IMR-90 (cell line): ENCODE measurements around the gene CDKN2A. TPM values are rescaled to one million over a fixed set of nuclear protein-coding genes. Genes with fewer than 3 reads are reported as not detected.

Experiments used
- ATAC-seq: fragments of 200-7000 bp; cut with Tn5 transposase; 2 replicates; pipeline ENCODE4 v1.9.1; 2020; ENCODE audit warnings: low read depth, mild to moderate bottlenecking, moderate library complexity
- BruUV-seq: library from RNA; stranded (reverse); fragments of 400-500 nt; replicated peaks from 2 replicates; lab custom pipeline; 2021; lab: Mats Ljungman, UMichigan
- CTCF ChIA-PET: fragments of 300-600 bp; formaldehyde crosslinking; extraction: SDS; loops from one replicate; lab custom pipeline; 2021; ENCODE audit warnings: antibody characterized with exemption; lab: Yijun Ruan, JAX
- POLR2A ChIA-PET: fragments of 300-600 bp; sonication (Branson Sonifier 250); formaldehyde crosslinking; loops from one replicate; lab custom pipeline; 2022; ENCODE audit warnings: antibody characterized with exemption; ENCODE audit not compliant: unreplicated experiment; lab: Charles Lee
- DNase-seq: peaks from one replicate; pipeline ENCODE4 v3.0.0; 2013
- H2AFZ ChIP-seq: replicated peaks from 2 replicates; pipeline ENCODE3; 2013; ENCODE audit warnings: low read length, mild to moderate bottlenecking; ENCODE audit not compliant: poor library complexity
- H2AK5ac ChIP-seq: 2 replicates; pipeline ENCODE4 v1.6.1; 2013; ENCODE audit warnings: low read depth, low read length, inconsistent platforms
- H2AK9ac ChIP-seq: replicated peaks from 2 replicates; pipeline ENCODE3; 2013; ENCODE audit warnings: mild to moderate bottlenecking, low read depth, low read length, moderate library complexity; ENCODE audit not compliant: poor library complexity
- H2BK120ac ChIP-seq: 2 replicates; pipeline ENCODE4 v1.6.1; 2013; ENCODE audit warnings: low read depth, low read length, inconsistent platforms
- H2BK15ac ChIP-seq: 3 replicates; pipeline ENCODE4 v1.6.1; 2013; ENCODE audit warnings: low read depth, low read length, inconsistent platforms
- H2BK20ac ChIP-seq: 2 replicates; pipeline ENCODE4 v1.6.1; 2013; ENCODE audit warnings: low read depth, mild to moderate bottlenecking, inconsistent platforms, low read length, moderate library complexity
- H2BK5ac ChIP-seq: 2 replicates; pipeline ENCODE4 v1.6.1; 2013; ENCODE audit warnings: mild to moderate bottlenecking, low read depth, low read length, inconsistent platforms; ENCODE audit not compliant: poor library complexity, severe bottlenecking
- H3K14ac ChIP-seq: replicated peaks from 2 replicates; pipeline ENCODE4 v1.6.1; 2013; ENCODE audit warnings: low read depth, low read length, inconsistent platforms
- H3K18ac ChIP-seq: 2 replicates; pipeline ENCODE4 v1.6.1; 2013; ENCODE audit warnings: low read depth, low read length, control low read depth
- H3K23ac ChIP-seq: 2 replicates; pipeline ENCODE4 v1.6.1; 2013; ENCODE audit warnings: low read depth, low read length, inconsistent platforms
- H3K27ac ChIP-seq: 2 replicates; pipeline ENCODE4 v1.5.1; 2013; ENCODE audit warnings: mild to moderate bottlenecking, control low read depth, low read length; ENCODE audit not compliant: insufficient read depth
- H3K27me3 ChIP-seq: 2 replicates; pipeline ENCODE4 v1.6.1; 2013; ENCODE audit warnings: low read length; ENCODE audit not compliant: control insufficient read depth, insufficient read depth
- H3K36me3 ChIP-seq: 2 replicates; pipeline ENCODE4 v1.6.1; 2013; ENCODE audit warnings: low read length, mixed read lengths; ENCODE audit not compliant: control insufficient read depth, insufficient read depth
- H3K4ac ChIP-seq: 2 replicates; pipeline ENCODE4 v1.6.1; 2013; ENCODE audit warnings: low read depth, low read length, inconsistent platforms
- H3K4me1 ChIP-seq: 2 replicates; pipeline ENCODE4 v1.6.1; 2013; ENCODE audit warnings: low read length, mixed read lengths; ENCODE audit not compliant: control insufficient read depth, insufficient read depth
- H3K4me2 ChIP-seq: 2 replicates; pipeline ENCODE4 v1.6.1; 2013; ENCODE audit warnings: low read depth, mild to moderate bottlenecking, control low read depth, low read length, moderate library complexity
- H3K4me3 ChIP-seq: 2 replicates; pipeline ENCODE4 v1.5.1; 2013; ENCODE audit warnings: low read depth, mild to moderate bottlenecking, control low read depth, low read length, moderate library complexity; ENCODE audit not compliant: insufficient read depth
- H3K56ac ChIP-seq: 2 replicates; pipeline ENCODE4 v1.6.1; 2013; ENCODE audit warnings: low read length, inconsistent platforms; ENCODE audit not compliant: insufficient read depth; ENCODE audit errors: extremely low read depth
- H3K79me1 ChIP-seq, 2 experiments: 2 replicates each; pipeline ENCODE4 v1.6.1; 2013; ENCODE audit warnings: low read length in 2 of 2, inconsistent platforms in 1 of 2, low read depth in 1 of 2
- H3K9ac ChIP-seq: 2 replicates; pipeline ENCODE4 v1.6.1; 2013; ENCODE audit warnings: low read depth, low read length, control low read depth
- H3K9me1 ChIP-seq: 2 replicates; pipeline ENCODE4 v1.6.1; 2013; ENCODE audit warnings: low read length, inconsistent platforms; ENCODE audit not compliant: insufficient read depth
- H3K9me3 ChIP-seq: 2 replicates; pipeline ENCODE4 v1.6.1; 2013; ENCODE audit warnings: low read length; ENCODE audit not compliant: control insufficient read depth, insufficient read depth
- H4K20me1 ChIP-seq: 2 replicates; pipeline ENCODE4 v1.6.1; 2013; ENCODE audit warnings: low read length, inconsistent platforms; ENCODE audit not compliant: insufficient read depth
- H4K5ac ChIP-seq: 2 replicates; pipeline ENCODE4 v1.6.1; 2013; ENCODE audit warnings: mild to moderate bottlenecking, low read depth, low read length, control low read depth
- H4K8ac ChIP-seq, 2 experiments: 2 replicates each; pipeline ENCODE4 v1.6.1; 2013; ENCODE audit warnings: low read depth in 2 of 2, low read length in 2 of 2, control low read depth in 1 of 2, inconsistent platforms in 1 of 2
- H4K91ac ChIP-seq: 2 replicates; pipeline ENCODE4 v1.6.1; 2013; ENCODE audit warnings: low read depth, low read length, inconsistent platforms; ENCODE audit not compliant: insufficient read depth
- BHLHE40 ChIP-seq: fragments of 150-350 bp; IDR thresholded peaks from 2 replicates; pipeline ENCODE4 v1.6.1; 2016; ENCODE audit warnings: mild to moderate bottlenecking, low read depth, low read length
- CEBPB ChIP-seq: IDR thresholded peaks from 2 replicates; pipeline ENCODE4 v1.6.1; 2012; ENCODE audit warnings: low read depth, low read length, improper control_type of control experiment
- CHD1 ChIP-seq: IDR thresholded peaks from 2 replicates; pipeline ENCODE4 v1.6.1; 2012; ENCODE audit warnings: low read depth, low read length, improper control_type of control experiment
- FOS ChIP-seq: fragments of 150-350 bp; IDR thresholded peaks from 2 replicates; pipeline ENCODE4 v1.6.1; 2016; ENCODE audit warnings: low read depth, low read length
- MAFK ChIP-seq: IDR thresholded peaks from 2 replicates; pipeline ENCODE4 v1.6.1; 2012; ENCODE audit warnings: low read depth, low read length, improper control_type of control experiment
- MAZ ChIP-seq: IDR thresholded peaks from 2 replicates; pipeline ENCODE4 v1.6.1; 2012; ENCODE audit warnings: low read depth, mild to moderate bottlenecking, low read length, improper control_type of control experiment, moderate library complexity, borderline replicate concordance
- MXI1 ChIP-seq: IDR thresholded peaks from 2 replicates; pipeline ENCODE4 v1.6.1; 2012; ENCODE audit warnings: low read depth, mild to moderate bottlenecking, low read length, moderate library complexity, borderline replicate concordance
- NFE2L2 ChIP-seq: fragments of 150-350 bp; IDR thresholded peaks from 2 replicates; pipeline ENCODE4 v1.6.1; 2016; ENCODE audit warnings: low read depth, mild to moderate bottlenecking, low read length
- POLR2A ChIP-seq: IDR thresholded peaks from 2 replicates; pipeline ENCODE4 v1.6.1; 2012; ENCODE audit warnings: mild to moderate bottlenecking, low read depth, low read length
- RAD21 ChIP-seq: IDR thresholded peaks from 2 replicates; pipeline ENCODE4 v1.6.1; 2012; ENCODE audit warnings: low read length, improper control_type of control experiment
- RCOR1 ChIP-seq: IDR thresholded peaks from 2 replicates; pipeline ENCODE4 v1.6.1; 2012; ENCODE audit warnings: mild to moderate bottlenecking, low read length, improper control_type of control experiment; ENCODE audit not compliant: insufficient replicate concordance
- RFX5 ChIP-seq: IDR thresholded peaks from 2 replicates; pipeline ENCODE4 v1.8.0; 2012; ENCODE audit warnings: low read depth, mild to moderate bottlenecking, low read length, moderate library complexity
- SMC3 ChIP-seq: fragments of 150-350 bp; IDR thresholded peaks from 2 replicates; pipeline ENCODE4 v1.6.1; 2016; ENCODE audit warnings: low read depth, mild to moderate bottlenecking, antibody characterized with exemption, low read length, moderate library complexity
- WGBS, 2 experiments: methylation state at CpG; one replicate each; pipeline versions ENCODE4 v1.1.5 to v1.1.7; 2013; ENCODE audit warnings: missing lambda C conversion rate in 2 of 2; ENCODE audit not compliant: insufficient read length in 1 of 2; ENCODE audit errors: extremely low coverage in 2 of 2; 5-methylcytosine and 5-hydroxymethylcytosine counted together
- dilution Hi-C: fragments of 300-500 bp; cut with HindIII; formaldehyde crosslinking; loops from one replicate; pipeline ENCODE4 v1.14.3; 2018; ENCODE audit warnings: low sequenced_read_pairs; ENCODE audit not compliant: unreplicated experiment
- in situ Hi-C: fragments of 300-500 bp; cut with MboI; formaldehyde crosslinking; loops from 3 replicates; pipeline ENCODE4 v1.14.3; 2019; ENCODE audit warnings: low sequenced_read_pairs, inconsistent platforms, mixed read lengths
- intact Hi-C: fragments of 100-400 bp; cut with micrococcal nuclease; formaldehyde crosslinking; loops from 2 replicates; pipeline ENCODE4 v1.10.0; 2022
- polyA plus RNA-seq, 3 experiments: library from polyadenylated mRNA; depleted of rRNA; stranded (reverse); fragments of >200 nt; gene quantifications; 2 replicates each; pipeline ENCODE4 v1.2.3, GENCODE V29; 2012; ENCODE audit warnings: low replicate concordance in 1 of 3
- total RNA-seq: library from RNA; depleted of rRNA; stranded (reverse); fragments of >200 nt; gene quantifications from 2 replicates; pipeline ENCODE4 v1.2.3, GENCODE V29; 2012
- TF ChIP-seq, protein P1 (sequence below): fragments of 150-350 bp; IDR thresholded peaks from 2 replicates; pipeline ENCODE4 v1.6.1; 2017; ENCODE audit warnings: mild to moderate bottlenecking, antibody characterized with exemption, low read length, low read depth
- TF ChIP-seq, protein P2 (sequence below): fragments of 150-350 bp; IDR thresholded peaks from 2 replicates; pipeline ENCODE4 v1.6.1; 2016; ENCODE audit warnings: low read depth, mild to moderate bottlenecking, low read length, moderate library complexity, borderline replicate concordance

Gene CDKN2A
- total and polyA plus RNA-seq, 2 of the 4 experiments (the other 2 are of a cell fraction): 11.3 to 75.3 TPM

DNA sequence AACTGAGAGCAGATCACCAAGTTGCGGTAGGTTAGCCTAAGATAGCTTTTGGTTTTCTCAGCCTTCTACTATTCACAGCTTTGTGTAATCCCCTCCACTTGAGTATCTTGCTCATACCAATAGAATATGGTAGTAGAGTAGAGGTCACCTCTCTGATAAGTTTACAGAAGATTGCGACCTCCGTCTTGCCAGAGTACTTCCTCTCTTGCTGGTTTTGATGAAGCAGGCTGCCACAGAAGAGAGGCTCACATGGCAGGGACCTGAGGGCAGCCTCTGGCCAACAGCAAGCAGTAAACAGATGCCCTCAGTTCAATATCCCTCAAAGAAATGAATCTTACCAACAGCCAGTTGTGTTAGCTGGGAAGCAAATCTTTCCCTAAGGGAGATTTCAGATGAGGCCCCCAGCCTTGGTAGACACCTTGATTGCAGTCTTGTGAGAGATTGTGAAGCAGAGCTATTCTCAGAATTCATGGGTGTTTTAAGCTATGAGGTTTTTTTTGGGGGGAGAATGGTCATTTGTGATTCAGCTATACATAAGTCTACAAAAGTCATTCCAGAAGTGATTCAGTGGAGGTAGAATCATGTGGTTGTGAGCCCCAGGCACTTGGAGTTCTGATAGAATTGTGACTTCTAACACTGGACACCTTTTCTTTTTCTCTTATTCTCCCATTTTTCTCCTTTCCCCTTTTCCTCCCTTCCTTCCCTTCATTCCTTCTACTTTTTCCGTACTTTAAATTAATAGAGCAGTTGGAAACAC, 37.6 kb upstream of the CDKN2A start:
- BruUV-seq: no TSS peak
- H3K79me1 ChIP-seq: no peaks in the 10 kb centered on the region
- H2AK5ac ChIP-seq: no peak overlapping the region
- ATAC-seq: no peak
- no peak overlapping the region for H2AK9ac ChIP-seq
- POLR2A ChIA-PET: no interaction called here
- H3K9ac ChIP-seq: no peak overlapping the region
- H3K23ac ChIP-seq: no peak overlapping the region
- peaks cover 3% of the 10 kb centered on the region; the same call in 1 of the 2 replicates for H3K4me1 ChIP-seq
- DNase-seq: no peak
- H2BK20ac ChIP-seq: no peak overlapping the region; the same call in 1 of the 2 replicates
- no peak overlapping the region for H4K8ac ChIP-seq
- in situ Hi-C loops (no loop called here), dilution Hi-C loops (no loop called here), intact Hi-C loops (no loop called here)
- H3K14ac ChIP-seq: no peak overlapping the region
- no peaks in the 10 kb centered on the region for H3K27me3 ChIP-seq
- H3K56ac ChIP-seq: no peak overlapping the region
- H2BK5ac ChIP-seq: no peak overlapping the region
- H2BK15ac ChIP-seq: 0 out of 3 replicates have a peak overlapping the region, but pooled peaks have one; percentile 21
- H2BK120ac ChIP-seq: no peak overlapping the region
- H3K9me3 ChIP-seq: no peaks in the 10 kb centered on the region
- CTCF ChIA-PET: no interaction called here
- H3K9me1 ChIP-seq: peaks cover 2% of the 10 kb centered on the region
- H3K4ac ChIP-seq: no peak overlapping the region
- H2AFZ ChIP-seq: no peak overlapping the region
- H3K18ac ChIP-seq: no peak overlapping the region
- no peak overlapping the region for H4K5ac ChIP-seq
- H3K4me2 ChIP-seq: no peak overlapping the region
- WGBS, 2 experiments: 63% methylated on average over 1 of the region's 4 CpGs; no CpG with 5 or more reads in 1 of the 2 experiments
- no peaks in the 10 kb centered on the region for H4K20me1 ChIP-seq
- H4K91ac ChIP-seq: no peak overlapping the region
- H3K36me3 ChIP-seq: peaks cover 1% of the 10 kb centered on the region; the same call in 1 of the 2 replicates
- H3K27ac ChIP-seq: no peak overlapping the region
- H3K4me3 ChIP-seq: no peak overlapping the region
- TF ChIP-seq SMC3 (no peak), BHLHE40 (no peak), MAFK (no peak), MXI1 (no peak), NFE2L2 (no peak), RAD21 (no peak), POLR2A (no peak), RCOR1 (no peak), CEBPB (no peak), FOS (no peak), CHD1 (no peak), MAZ (no peak), RFX5 (no peak)
- TF ChIP-seq, protein P1, sequence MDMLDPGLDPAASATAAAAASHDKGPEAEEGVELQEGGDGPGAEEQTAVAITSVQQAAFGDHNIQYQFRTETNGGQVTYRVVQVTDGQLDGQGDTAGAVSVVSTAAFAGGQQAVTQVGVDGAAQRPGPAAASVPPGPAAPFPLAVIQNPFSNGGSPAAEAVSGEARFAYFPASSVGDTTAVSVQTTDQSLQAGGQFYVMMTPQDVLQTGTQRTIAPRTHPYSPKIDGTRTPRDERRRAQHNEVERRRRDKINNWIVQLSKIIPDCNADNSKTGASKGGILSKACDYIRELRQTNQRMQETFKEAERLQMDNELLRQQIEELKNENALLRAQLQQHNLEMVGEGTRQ: no peak
- TF ChIP-seq, protein P2, sequence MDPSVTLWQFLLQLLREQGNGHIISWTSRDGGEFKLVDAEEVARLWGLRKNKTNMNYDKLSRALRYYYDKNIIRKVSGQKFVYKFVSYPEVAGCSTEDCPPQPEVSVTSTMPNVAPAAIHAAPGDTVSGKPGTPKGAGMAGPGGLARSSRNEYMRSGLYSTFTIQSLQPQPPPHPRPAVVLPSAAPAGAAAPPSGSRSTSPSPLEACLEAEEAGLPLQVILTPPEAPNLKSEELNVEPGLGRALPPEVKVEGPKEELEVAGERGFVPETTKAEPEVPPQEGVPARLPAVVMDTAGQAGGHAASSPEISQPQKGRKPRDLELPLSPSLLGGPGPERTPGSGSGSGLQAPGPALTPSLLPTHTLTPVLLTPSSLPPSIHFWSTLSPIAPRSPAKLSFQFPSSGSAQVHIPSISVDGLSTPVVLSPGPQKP: no peak
